GM23338 (cell line): ENCODE data around the gene OR2A2.
A peak's percentile ranks its signal among the peaks of the same experiment; 100 is the strongest.

Experiments used
- CREB1 ChIP-seq: fragments of 250-450 bp; sonication (Bioruptor Pico); IDR thresholded peaks from 2 replicates; pipeline ENCODE4 v1.5.0; 2020; ENCODE audit warnings: low read depth, mild to moderate bottlenecking, moderate library complexity
- EZH2 ChIP-seq: fragments of 200-600 bp; sonication (generic); IDR thresholded peaks from one replicate; pipeline ENCODE4 v1.8.0; 2017; ENCODE audit warnings: antibody characterized with exemption, mild to moderate bottlenecking, low read depth; ENCODE audit not compliant: unreplicated experiment
- EZH2phosphoT487 ChIP-seq: fragments of 200-600 bp; sonication (generic); IDR thresholded peaks from one replicate; pipeline ENCODE4 v1.8.1; 2018; ENCODE audit warnings: antibody characterized with exemption; ENCODE audit not compliant: unreplicated experiment
- JUNB ChIP-seq: IDR thresholded peaks from one replicate; pipeline ENCODE4 v1.6.1; 2016; ENCODE audit warnings: antibody characterized with exemption; ENCODE audit not compliant: unreplicated experiment
- POLR2AphosphoS5 ChIP-seq: IDR thresholded peaks from 2 replicates; pipeline ENCODE4 v1.6.1; 2016; ENCODE audit warnings: antibody characterized with exemption, low read depth
- STAT1 ChIP-seq: IDR thresholded peaks from one replicate; pipeline ENCODE4 v1.6.1; 2016; ENCODE audit warnings: antibody characterized with exemption; ENCODE audit not compliant: unreplicated experiment
- ZNF331 ChIP-seq: fragments of 250-450 bp; sonication (Bioruptor Pico); IDR thresholded peaks from 2 replicates; pipeline ENCODE4 v1.5.0; 2020; ENCODE audit warnings: low read depth, mild to moderate bottlenecking, moderate library complexity
- TF ChIP-seq, protein P1 (sequence below), 2 experiments: fragments of 200-600 bp in 1 of 2; sonication (generic) in 1 of 2; conservative IDR thresholded peaks; 2 replicates each; pipeline versions ENCODE4 v1.5.1 to v1.6.1; 2016 to 2017; ENCODE audit warnings: antibody characterized with exemption in 2 of 2, low read depth in 2 of 2, mild to moderate bottlenecking in 2 of 2, moderate library complexity in 1 of 2
- TF ChIP-seq, protein P2 (sequence below): IDR thresholded peaks from one replicate; pipeline ENCODE4 v1.6.1; 2018; ENCODE audit warnings: antibody characterized with exemption; ENCODE audit not compliant: unreplicated experiment
- TF ChIP-seq, protein P3 (sequence below): IDR thresholded peaks from 2 replicates; pipeline ENCODE4 v1.6.1; 2016; ENCODE audit warnings: antibody characterized with exemption

DNA sequence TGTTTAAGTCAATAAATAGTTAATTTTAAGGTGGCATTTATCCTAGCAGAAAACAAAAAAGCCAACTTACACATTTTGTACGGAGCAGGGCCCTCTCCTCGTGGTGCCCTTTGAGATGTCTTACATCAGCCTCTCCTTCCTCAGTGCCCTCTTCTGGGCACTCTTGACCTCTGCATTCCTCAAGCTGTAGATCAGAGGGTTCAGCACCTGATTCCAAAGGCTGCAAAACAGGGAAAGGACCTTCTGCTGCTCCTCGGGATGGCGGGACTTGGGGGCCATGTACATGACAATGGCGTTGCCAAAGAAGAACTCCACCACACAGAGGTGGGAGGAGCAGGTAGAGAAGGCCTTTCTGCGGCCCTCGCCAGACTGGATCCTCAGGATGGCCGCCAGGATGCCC, 9.0 kb downstream of the OR2A2 start:
- no peak for TF ChIP-seq EZH2
- no peak for TF ChIP-seq EZH2phosphoT487
- TF ChIP-seq POLR2AphosphoS5, result no peak
- TF ChIP-seq, protein P1, sequence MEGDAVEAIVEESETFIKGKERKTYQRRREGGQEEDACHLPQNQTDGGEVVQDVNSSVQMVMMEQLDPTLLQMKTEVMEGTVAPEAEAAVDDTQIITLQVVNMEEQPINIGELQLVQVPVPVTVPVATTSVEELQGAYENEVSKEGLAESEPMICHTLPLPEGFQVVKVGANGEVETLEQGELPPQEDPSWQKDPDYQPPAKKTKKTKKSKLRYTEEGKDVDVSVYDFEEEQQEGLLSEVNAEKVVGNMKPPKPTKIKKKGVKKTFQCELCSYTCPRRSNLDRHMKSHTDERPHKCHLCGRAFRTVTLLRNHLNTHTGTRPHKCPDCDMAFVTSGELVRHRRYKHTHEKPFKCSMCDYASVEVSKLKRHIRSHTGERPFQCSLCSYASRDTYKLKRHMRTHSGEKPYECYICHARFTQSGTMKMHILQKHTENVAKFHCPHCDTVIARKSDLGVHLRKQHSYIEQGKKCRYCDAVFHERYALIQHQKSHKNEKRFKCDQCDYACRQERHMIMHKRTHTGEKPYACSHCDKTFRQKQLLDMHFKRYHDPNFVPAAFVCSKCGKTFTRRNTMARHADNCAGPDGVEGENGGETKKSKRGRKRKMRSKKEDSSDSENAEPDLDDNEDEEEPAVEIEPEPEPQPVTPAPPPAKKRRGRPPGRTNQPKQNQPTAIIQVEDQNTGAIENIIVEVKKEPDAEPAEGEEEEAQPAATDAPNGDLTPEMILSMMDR (conservative IDR thresholded peaks at IDR 0.05; ENCODE audit: low read depth in 2 of 2), result peak in 1 of 2 experiments; percentile 26; a peak in 1 of 4 replicates
- no peak for TF ChIP-seq STAT1
- no peak for TF ChIP-seq JUNB
- TF ChIP-seq, protein P2, sequence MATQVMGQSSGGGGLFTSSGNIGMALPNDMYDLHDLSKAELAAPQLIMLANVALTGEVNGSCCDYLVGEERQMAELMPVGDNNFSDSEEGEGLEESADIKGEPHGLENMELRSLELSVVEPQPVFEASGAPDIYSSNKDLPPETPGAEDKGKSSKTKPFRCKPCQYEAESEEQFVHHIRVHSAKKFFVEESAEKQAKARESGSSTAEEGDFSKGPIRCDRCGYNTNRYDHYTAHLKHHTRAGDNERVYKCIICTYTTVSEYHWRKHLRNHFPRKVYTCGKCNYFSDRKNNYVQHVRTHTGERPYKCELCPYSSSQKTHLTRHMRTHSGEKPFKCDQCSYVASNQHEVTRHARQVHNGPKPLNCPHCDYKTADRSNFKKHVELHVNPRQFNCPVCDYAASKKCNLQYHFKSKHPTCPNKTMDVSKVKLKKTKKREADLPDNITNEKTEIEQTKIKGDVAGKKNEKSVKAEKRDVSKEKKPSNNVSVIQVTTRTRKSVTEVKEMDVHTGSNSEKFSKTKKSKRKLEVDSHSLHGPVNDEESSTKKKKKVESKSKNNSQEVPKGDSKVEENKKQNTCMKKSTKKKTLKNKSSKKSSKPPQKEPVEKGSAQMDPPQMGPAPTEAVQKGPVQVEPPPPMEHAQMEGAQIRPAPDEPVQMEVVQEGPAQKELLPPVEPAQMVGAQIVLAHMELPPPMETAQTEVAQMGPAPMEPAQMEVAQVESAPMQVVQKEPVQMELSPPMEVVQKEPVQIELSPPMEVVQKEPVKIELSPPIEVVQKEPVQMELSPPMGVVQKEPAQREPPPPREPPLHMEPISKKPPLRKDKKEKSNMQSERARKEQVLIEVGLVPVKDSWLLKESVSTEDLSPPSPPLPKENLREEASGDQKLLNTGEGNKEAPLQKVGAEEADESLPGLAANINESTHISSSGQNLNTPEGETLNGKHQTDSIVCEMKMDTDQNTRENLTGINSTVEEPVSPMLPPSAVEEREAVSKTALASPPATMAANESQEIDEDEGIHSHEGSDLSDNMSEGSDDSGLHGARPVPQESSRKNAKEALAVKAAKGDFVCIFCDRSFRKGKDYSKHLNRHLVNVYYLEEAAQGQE, result no peak
- TF ChIP-seq, protein P3, sequence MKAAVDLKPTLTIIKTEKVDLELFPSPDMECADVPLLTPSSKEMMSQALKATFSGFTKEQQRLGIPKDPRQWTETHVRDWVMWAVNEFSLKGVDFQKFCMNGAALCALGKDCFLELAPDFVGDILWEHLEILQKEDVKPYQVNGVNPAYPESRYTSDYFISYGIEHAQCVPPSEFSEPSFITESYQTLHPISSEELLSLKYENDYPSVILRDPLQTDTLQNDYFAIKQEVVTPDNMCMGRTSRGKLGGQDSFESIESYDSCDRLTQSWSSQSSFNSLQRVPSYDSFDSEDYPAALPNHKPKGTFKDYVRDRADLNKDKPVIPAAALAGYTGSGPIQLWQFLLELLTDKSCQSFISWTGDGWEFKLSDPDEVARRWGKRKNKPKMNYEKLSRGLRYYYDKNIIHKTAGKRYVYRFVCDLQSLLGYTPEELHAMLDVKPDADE, result no peak
- no peak for TF ChIP-seq CREB1 (CRISPR knock-in tag)
- TF ChIP-seq ZNF331, result no peak
